Loucy (cell line): ENCODE results near the gene RPP25L.

Source experiments
- H2AFZ ChIP-seq: fragments of 200-600 bp; sonication (generic); 2 replicates; pipeline ENCODE4 v1.6.0; 2016; ENCODE audit warnings: antibody characterized with exemption, mild to moderate bottlenecking, low read length, moderate library complexity
- H3F3A ChIP-seq: fragments of 200-600 bp; 2 replicates; pipeline ENCODE4 v1.6.0; 2016; ENCODE audit warnings: antibody characterized with exemption, low read depth, mild to moderate bottlenecking
- H3K27me3 ChIP-seq: fragments of 200-600 bp; sonication (generic); 2 replicates; pipeline ENCODE4 v1.6.1; 2014; ENCODE audit warnings: low read length, mild to moderate bottlenecking; ENCODE audit not compliant: insufficient read depth, poor library complexity, severe bottlenecking
- H3K36me3 ChIP-seq: fragments of 200-600 bp; sonication (generic); 2 replicates; pipeline ENCODE4 v1.6.1; 2016; ENCODE audit warnings: low read length; ENCODE audit not compliant: insufficient read depth
- H3K4me1 ChIP-seq: fragments of 200-600 bp; sonication (generic); 2 replicates; pipeline ENCODE4 v1.5.1; 2014; ENCODE audit warnings: low read length, mild to moderate bottlenecking; ENCODE audit not compliant: insufficient read depth, poor library complexity, severe bottlenecking
- H3K4me2 ChIP-seq: fragments of 200-600 bp; sonication (generic); 2 replicates; pipeline ENCODE4 v1.6.0; 2014; ENCODE audit warnings: antibody characterized with exemption, low read length, low read depth, mild to moderate bottlenecking; ENCODE audit not compliant: poor library complexity, severe bottlenecking
- H3K4me3 ChIP-seq: fragments of 200-600 bp; sonication (generic); 2 replicates; pipeline ENCODE4 v1.5.1; 2014; ENCODE audit warnings: low read length, mild to moderate bottlenecking, mixed read lengths; ENCODE audit not compliant: poor library complexity, severe bottlenecking
- H3K79me2 ChIP-seq: fragments of 200-600 bp; sonication (generic); 2 replicates; pipeline ENCODE4 v1.6.1; 2014; ENCODE audit warnings: low read length; ENCODE audit not compliant: insufficient read depth
- H3K9ac ChIP-seq: fragments of 200-600 bp; sonication (generic); 2 replicates; pipeline ENCODE4 v1.6.0; 2014; ENCODE audit warnings: mild to moderate bottlenecking, low read depth, low read length, moderate library complexity; ENCODE audit not compliant: poor library complexity, severe bottlenecking
- H3K9me2 ChIP-seq: fragments of 200-600 bp; sonication (generic); replicated peaks from 2 replicates; pipeline ENCODE4 v1.6.1; 2016; ENCODE audit warnings: low read depth, low read length, mixed read lengths
- H3K9me3 ChIP-seq: fragments of 200-600 bp; sonication (generic); 2 replicates; pipeline ENCODE4 v1.6.1; 2014; ENCODE audit warnings: mild to moderate bottlenecking, antibody characterized with exemption, low read length, low read depth; ENCODE audit not compliant: insufficient read depth
- H4K20me1 ChIP-seq: fragments of 200-600 bp; sonication (generic); 2 replicates; pipeline ENCODE4 v1.6.0; 2014; ENCODE audit warnings: antibody characterized with exemption, low read length, mild to moderate bottlenecking; ENCODE audit not compliant: insufficient read depth, poor library complexity, severe bottlenecking
- CTCF ChIP-seq: fragments of 200-600 bp; sonication (generic); conservative IDR thresholded peaks from 2 replicates; pipeline ENCODE4 v1.5.1; 2014; ENCODE audit warnings: mild to moderate bottlenecking, antibody characterized with exemption, low read length
- EZH2phosphoT487 ChIP-seq: fragments of 200-600 bp; IDR thresholded peaks from 2 replicates; pipeline ENCODE4 v1.6.1; 2018; ENCODE audit warnings: antibody characterized with exemption, mild to moderate bottlenecking, moderate library complexity, borderline replicate concordance

Gene RPP25L

DNA sequence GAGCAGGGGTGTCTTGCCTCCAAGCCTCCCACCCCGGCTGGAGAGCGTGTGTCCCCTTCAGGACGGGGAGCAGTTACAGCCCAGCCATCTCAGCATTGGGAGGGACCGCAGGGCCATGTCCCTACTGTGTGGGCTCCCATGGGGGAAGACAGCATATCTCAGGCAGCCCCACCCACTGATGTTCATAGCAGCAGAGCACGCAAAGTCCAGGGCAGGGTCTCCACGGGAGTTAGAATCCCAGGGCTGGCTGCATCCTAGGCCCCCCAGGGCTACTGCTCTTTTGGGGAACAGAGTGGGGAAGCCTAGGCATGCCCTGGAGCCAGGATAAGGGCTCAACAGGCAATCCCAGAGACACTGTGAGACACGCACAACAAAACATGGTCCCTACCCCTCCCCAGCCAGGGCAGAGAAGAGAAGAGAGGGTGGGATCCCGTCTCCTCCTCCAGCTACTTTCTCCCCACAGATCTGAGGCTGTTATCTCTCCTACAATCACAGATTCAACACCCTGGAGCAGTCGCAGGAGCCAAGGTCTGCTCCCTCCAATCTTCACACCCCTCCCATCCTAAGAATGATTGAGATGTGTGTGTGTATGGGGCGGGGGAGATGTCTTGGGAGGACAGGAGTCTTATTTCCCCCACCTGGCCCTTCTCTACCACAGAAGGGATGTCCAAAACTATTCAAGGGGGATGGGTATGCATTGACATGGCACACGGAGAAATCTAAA lies 25.8 kb downstream of the RPP25L start:
- no peak overlapping the region for H2AFZ ChIP-seq
- no peaks in the 10 kb centered on the region for H3K9me3 ChIP-seq
- no peaks in the 10 kb centered on the region for H3F3A ChIP-seq
- H4K20me1 ChIP-seq, result no peaks in the 10 kb centered on the region
- H3K36me3 ChIP-seq, result no peaks in the 10 kb centered on the region
- TF ChIP-seq CTCF, result no peak
- no peak for TF ChIP-seq EZH2phosphoT487
- H3K4me1 ChIP-seq, result peaks cover 16% of the 10 kb centered on the region
- no peaks in the 10 kb centered on the region for H3K27me3 ChIP-seq
- H3K9me2 ChIP-seq, result no peaks in the 10 kb centered on the region
- peak overlapping the region; percentile 23 for H3K4me3 ChIP-seq
- H3K9ac ChIP-seq, result no peak overlapping the region
- no peaks in the 10 kb centered on the region for H3K79me2 ChIP-seq
- H3K4me2 ChIP-seq, result peak overlapping the region; percentile 39

GRCh38 chr9:34584970-34585369 lies 26.9 kb downstream of the RPP25L start:
- Histone ChIP-seq H2AFZ (no peak overlapping the region), H3K27me3 (no peaks in the 10 kb centered on the region), H3K9ac (no peak overlapping the region), H3K4me1 (peaks cover 16% of the 10 kb centered on the region), H3K9me3 (no peaks in the 10 kb centered on the region), H3K79me2 (no peaks in the 10 kb centered on the region), H3K4me3 (no peak overlapping the region), H3K36me3 (no peaks in the 10 kb centered on the region), H4K20me1 (no peaks in the 10 kb centered on the region), H3K4me2 (peak overlapping the region; percentile 39), H3F3A (no peaks in the 10 kb centered on the region), H3K9me2 (no peaks in the 10 kb centered on the region)
- TF ChIP-seq EZH2phosphoT487, result no peak
- TF ChIP-seq CTCF, result no peak

DNA sequence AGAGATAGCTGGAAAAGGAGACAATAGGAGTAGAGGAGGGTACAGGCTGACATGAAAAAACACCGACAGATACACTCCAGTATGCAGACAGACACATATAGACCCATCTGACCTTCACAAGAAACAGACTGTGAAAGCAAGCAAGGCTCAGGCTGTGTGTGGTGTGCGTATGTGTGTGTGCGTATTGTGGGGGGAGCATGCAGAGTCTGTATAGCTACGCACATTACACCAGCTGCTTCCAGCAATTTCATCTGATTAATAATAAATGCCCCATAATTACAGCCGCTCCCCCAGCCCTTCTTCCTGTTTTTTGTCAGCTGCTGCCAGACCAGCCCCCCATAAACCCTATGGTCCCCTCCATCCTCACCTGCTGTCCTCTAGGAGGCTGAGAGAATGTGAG lies 29.1 kb downstream of the RPP25L start:
- H3K9ac ChIP-seq, result no peak overlapping the region
- H2AFZ ChIP-seq, result no peak overlapping the region
- no peaks in the 10 kb centered on the region for H3K36me3 ChIP-seq
- TF ChIP-seq CTCF (no peak), EZH2phosphoT487 (no peak)
- H3K4me3 ChIP-seq, result no peak overlapping the region
- H3K27me3 ChIP-seq, result no peaks in the 10 kb centered on the region
- H4K20me1 ChIP-seq, result no peaks in the 10 kb centered on the region
- H3K4me2 ChIP-seq, result no peak overlapping the region
- H3K4me1 ChIP-seq, result peaks cover 16% of the 10 kb centered on the region
- no peaks in the 10 kb centered on the region for H3K79me2 ChIP-seq
- H3K9me3 ChIP-seq, result no peaks in the 10 kb centered on the region
- H3K9me2 ChIP-seq, result no peaks in the 10 kb centered on the region
- no peaks in the 10 kb centered on the region for H3F3A ChIP-seq
